CD4-positive, alpha-beta T cell treated with Interleukin-21 for 1 hour (primary cell): Measurements from ENCODE around the gene RNF123.
A peak's percentile ranks its signal among the peaks of the same experiment; 100 is the strongest.

ENCODE experiments used
- DNase-seq: peaks from one replicate; pipeline ENCODE4 v3.0.0-alpha.2; 2020

RNF123 gene

DNA sequence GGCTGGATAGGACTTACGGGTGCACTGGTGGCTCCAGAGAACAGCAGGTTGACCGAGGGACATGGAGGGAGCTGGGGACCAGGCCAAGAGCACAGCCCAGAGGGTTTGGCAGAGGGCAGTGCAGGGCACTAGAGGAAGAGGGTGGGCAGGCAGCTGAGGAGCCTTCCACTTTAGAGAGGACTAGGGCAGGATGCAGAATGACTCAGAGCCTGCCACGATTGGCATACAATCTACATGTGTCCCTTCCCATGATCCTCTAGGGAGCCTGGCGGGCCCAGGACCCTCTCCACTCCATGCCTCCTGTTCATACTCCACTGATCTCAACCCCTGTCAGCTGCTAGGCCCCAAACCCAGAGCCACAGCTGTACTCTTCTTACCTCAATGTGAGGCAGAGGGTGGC, 29.6 kb upstream of the RNF123 start:
- DNase-seq: no peak

DNA sequence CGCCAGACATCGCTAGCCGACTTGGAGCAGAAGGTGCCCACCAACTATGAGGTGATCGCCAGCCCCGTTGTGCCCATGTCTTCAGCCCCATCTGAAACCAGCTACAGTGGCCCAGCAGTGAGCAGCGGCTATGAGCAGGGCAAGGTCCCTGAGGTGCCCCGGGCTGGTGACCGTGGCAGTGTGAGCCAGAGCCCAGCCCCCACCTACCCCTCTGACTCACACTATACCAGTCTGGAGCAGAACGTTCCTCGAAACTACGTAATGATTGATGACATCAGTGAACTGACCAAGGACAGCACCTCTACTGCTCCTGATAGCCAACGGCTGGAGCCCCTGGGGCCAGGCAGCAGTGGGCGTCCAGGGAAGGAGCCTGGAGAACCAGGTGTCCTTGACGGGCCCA, 28.1 kb upstream of the RNF123 start:
- DNase-seq: no peak

DNA sequence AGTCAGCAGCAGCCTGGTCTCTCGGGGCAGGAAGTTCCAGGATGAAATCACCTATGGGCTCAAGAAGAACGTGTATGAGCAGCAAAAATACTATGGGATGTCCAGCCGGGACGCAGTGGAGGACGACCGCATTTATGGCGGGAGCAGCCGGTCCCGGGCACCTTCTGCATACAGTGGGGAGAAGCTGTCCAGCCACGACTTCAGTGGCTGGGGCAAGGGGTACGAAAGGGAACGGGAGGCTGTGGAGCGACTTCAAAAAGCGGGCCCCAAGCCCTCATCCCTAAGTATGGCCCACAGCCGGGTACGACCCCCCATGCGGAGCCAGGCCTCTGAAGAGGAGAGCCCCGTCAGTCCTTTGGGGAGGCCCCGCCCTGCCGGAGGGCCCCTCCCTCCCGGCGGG, 27.3 kb upstream of the RNF123 start:
- no peak for DNase-seq

DNA sequence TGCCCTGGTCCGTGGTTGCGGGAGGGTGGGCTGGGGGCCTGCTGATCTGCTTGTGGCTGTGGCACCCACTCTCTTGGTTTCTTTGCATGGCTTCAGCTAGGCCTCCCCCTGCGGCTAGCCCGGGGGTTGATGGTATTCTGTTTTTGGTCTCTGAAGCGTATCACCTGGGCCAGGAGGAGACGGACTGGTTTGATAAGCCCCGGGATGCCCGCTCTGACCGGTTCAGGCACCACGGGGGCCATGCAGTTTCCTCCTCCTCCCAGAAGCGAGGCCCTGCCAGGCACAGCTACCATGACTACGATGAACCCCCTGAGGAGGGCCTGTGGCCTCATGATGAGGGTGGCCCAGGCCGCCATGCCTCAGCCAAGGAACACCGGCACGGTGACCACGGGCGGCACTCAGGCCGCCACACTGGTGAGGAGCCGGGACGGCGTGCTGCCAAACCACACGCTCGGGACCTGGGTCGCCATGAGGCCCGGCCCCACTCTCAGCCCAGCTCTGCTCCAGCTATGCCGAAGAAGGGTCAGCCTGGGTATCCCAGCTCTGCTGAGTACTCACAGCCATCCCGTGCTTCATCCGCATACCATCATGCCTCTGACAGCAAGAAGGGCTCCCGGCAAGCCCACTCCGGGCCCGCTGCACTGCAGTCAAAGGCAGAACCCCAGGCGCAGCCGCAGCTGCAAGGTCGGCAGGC, 26.5 kb upstream of the RNF123 start:
- no peak for DNase-seq

DNA sequence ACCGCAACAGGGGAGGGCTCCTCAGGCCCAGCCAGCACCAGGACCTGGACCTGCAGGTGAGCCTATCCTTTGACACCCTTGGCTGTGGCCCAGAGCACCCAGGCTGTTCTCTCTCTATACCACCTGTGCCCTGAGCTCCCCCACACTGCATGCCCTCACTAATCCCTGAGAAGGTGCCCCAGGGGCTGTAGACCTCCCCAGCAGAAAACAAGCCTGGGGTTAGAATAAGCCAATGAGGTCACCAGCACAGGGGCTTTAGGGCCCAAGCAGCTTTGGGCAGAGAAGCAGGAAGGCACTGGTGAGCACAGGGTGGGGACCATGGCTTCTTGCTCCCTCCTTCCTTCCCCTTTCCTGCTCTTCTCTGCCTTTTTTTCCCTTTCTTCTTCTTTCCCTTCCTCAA, 25.5 kb upstream of the RNF123 start:
- DNase-seq: no peak

DNA sequence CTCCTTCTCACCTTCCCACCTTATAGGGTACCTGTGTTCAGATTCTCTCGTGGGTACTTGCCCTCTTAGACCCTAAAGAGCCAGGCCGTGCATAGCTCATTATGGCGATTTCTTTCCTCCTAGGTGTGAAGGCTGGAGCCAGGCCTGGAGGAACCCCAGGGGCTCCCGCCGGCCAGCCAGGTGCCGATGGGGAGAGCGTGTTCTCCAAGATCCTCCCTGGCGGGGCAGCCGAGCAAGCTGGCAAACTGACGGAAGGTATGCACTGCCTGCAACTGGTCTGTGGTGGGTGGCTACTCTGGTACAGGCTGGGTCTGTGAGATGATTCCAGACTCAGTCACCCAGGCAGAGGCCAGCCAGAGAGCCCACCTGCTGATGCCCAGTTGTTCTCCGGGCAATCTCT, 25.1 kb upstream of the RNF123 start:
- DNase-seq: no peak

DNA sequence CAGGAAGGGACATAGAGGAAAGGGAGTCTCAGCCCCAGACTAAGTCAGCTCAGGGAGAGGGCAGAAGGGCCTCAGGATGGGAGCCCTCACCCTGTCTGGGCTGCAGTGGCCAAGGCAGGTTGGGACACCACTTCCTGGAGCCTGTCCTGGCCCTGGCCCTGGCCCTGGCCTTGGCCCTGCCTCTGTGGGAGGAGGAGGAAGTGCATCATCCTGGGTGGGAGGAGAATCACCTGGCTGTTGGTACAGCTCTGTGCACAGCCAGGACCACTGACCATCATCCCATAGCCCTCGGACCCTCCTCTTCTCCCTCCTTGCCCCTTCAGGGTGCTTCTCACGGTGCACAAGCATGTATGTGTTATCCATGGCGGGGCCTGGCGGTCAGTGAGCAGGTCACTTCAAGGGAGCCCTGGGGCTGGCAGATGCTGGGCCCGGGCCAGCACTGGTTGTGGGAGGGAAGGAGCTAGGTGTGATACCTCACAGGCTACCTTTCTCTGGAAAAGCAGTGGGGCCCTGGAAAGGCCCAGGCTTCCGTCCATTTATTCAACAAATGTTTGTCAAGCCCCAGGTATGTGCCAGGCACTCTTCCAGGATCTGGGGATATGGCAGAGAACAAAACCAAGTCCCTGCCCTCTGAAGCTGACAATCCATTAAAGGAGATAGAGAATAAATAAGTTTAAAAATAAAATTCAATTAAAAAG, 23.4 kb upstream of the RNF123 start:
- DNase-seq: no peak

DNA sequence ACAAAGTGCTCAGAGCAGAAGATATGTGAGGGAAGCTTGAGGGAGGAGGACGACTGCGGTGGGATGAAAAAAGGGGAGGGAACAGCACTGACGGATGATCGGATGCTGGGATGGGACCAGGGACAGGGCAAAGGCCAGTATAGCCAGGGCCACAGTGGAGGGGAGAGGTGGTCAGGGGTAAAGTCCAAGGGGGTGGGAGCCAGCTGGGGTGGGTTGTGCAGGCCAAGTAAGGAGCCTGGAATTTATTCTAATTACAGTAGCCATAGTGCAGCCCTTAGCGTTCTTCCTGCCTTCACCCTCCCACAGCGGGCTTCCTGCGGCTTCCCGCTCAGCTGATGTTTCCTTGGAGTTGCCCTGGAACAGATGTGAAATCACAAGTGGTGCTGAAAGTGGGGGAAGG, 22.8 kb upstream of the RNF123 start:
- DNase-seq: no peak

DNA sequence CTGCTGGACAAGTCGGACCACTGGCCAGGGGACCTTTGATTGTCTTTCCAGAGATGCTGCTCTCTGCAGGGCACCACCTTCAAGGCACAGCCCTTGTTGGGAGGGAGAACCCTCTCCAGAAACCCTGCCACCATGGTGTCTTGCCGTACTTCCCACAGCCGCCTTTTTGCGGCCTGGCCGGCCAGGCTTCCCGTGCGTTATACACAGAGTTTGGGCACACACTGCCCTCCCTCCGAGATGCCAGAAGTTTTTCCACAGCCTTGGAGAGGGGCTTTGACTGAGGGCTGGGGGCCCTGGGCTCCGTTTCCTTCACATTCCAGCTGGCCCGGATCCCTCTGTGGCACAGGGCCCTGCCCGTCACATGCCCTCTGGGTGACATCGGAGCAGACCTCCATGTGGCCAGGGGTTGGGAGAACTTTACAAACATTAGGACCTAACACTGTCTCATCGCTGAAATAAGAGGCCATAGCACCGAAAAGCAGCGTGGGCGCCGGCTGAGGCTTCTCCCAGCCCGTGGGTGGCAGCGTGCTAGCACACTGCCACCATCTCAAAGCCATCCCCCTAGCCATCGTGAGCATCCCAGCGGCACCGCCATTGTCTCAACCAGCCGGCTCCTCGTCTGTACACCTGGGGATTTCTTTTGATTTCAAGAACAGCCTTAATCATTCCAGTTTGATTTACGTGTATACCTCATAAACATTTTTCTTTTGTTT, 21.5 kb upstream of the RNF123 start:
- DNase-seq: no peak

DNA sequence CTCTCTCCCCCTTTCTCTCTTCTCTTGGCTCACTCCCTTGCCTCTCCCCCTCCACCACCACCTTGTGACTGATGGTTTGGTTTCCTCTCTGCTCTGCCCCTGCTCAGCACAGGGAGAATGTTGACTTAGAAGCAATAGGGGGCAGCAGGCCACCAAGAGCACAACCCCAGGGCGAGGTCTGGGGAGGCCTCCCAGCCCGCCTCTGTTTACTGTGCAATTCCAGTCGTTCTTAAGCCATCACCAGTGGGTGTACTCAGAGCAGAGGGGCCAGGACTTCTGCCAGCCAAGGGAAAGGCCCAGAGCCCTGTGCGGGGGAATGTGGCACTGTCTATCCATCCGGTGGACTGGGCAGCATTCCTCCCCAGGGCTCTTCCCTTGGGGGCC, 21.0 kb upstream of the RNF123 start:
- DNase-seq: no peak

DNA sequence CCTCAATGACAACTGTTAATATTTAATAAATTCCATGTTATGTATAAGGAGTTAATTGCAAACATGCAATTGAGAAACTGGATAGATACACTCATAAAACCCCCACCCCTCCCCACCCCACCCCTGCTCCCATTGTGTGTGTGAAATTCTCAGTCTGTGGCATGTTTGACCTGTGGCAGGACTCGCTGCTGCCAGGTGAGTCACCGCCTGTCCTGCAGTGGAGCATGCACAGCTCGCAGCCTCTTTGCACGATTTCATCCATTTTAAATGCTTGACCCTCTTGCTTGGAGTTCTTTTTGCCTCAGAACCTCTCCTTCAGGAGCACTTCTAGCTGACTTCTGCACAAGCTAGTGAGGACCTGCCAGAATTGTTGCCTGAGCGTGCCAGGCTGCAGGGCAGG, 20.5 kb upstream of the RNF123 start:
- no peak for DNase-seq

DNA sequence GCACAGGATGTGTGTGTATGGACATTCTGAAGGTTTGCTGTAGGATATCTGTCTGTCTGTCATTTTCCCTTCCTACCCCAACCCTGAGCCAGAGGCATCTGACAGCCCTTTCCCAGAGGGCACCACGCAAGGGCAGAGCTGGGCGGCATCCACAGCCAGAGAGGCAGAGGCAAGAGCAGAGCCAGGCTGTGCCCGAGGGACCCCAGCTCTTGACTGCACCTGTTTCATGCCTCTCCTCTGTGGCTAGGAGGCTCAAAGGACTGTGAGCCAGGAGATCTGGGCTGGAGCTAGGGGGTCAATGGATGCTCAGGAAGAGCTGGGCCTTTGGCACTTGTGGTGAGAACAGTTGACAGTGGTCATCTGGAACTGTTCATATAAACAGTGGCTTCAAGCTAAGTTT, 20.0 kb upstream of the RNF123 start:
- DNase-seq: no peak

DNA sequence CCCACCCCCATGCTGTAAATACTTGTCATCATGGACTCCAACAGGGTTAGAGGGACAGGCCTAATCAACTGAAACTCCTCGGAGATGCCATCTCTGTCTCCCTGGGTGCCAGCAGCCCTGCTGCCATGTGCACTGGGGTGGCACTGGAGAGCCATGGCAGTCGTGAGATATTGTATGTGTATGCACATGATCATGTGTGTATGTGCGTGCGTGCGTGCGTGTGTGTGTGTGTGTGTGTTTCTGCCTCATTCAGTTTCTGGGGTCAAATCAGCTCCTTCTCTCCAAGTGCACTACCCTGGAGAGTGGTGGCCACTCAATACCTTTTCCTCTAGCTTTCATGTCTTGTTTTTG, 18.4 kb upstream of the RNF123 start:
- DNase-seq: no peak

DNA sequence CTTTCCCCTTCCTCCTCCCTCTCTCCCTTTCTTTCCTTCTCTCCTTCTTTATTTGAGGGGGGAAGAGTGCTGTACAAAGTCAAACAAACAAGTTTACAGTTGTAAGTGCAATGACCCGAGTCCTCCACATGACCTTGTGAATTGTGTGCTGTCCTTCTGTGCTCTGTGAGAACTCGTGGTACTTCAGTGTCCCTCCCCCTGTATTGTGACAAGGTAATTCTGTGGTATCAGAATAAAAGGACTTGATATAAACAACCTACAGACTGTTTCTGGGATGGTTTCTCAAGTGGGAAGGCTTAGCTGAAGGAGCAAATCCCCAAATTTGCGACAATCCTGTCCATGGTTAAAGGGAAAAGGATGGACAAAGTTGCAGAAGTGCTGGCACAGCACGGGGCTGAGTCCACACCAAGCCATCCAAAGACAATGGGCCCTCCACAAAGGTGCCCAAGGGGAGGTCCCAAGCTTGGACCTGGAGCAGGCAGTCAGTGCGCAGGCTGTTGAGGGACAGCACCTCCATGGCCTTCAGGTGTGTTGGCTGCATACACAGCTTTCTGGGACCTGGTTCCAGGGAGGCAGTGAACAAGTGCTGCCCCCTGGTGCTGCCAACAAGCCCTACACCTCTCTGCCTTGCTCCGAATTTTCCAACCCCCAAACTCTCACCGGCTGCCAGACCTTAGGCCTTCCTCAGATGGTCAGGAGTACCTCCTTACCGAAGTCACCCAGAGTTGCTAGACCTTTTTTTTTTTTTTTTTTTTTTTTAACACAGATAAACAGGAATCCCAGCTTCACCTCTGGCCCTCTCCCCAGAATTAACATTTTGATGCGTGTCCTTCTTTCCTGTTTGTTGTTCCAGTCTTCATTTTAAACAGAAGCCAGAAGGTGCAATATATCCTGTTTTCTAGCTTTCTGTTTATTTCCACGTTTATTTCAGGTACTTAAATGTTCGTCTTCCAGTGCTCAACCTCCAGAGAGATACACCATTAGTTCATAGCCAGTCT, 17.8 kb upstream of the RNF123 start:
- DNase-seq: peak; percentile 77

DNA sequence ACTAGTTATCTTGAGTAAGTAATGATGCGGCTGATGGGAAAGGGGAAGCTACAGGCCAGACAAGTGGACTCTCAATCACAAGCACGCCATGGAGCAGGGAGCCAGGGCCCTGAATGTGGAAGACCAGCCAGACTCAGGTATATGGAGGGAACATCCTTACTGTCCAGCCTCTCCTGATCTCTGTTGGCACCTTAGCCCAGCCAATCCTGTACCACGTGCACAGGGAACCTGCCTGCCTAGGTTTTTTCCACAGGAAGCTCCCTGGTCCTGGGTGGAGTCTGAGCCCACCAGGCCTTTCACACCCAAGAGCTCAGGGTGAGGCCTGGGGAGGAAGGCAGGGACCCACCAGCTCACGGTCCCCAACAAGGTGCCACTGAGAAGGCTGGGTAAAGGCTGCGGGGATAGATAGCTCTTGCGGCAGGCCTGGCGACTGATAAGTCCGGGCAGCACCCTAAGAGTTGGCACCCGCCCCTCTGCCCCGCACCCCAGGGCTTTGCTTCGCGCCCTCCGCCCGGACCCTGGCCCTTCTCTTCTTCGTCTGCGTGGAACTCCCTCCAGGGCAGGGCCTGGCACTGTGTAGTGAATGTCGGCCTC, 16.1 kb upstream of the RNF123 start:
- peak; percentile 22 for DNase-seq

DNA sequence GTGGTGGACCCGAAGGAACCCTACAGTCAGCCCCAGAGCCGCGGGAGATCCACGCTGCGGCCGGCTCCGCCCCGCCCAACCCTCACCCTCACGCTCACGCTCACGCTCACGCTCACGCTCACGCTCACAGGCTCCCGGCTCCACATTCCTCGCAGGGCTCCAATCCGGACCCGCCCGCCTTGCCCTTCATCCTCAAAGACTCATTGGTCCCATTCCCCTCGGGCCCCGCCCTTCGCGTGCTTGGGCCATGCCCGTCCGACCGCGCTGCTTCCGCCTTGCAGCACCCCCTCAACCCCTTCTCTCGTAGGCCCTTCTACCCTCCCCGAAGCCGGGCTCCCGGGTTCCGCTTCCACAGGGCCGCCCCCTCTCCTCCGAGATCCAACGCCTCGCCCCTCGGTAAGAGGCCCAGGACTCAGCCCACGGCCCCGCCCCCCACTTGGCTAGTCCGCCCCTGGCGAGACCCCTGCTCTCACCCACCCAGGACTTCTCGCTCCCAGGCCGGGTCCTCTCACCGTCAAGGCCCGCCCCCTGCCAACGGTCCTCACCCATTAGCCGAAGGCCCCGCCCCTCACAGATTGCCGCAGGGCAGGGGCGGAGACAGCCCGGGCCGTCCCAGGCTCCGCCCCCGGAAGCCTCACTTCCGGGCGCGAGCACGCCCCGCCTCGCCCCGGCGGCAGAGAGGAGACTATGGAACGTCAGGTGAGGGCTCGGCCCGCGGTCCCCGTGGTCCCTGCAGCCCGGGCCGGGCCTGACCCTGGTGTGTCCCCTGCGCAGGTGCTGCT, 15.5 kb upstream of the RNF123 start, which contains the start of gene APEH:
APEH (plus strand) TSS at position 637 of the 782 bp plus-strand sequence; CDS start at position 688, 51 bp downstream.
- peak; percentile 97 for DNase-seq

DNA sequence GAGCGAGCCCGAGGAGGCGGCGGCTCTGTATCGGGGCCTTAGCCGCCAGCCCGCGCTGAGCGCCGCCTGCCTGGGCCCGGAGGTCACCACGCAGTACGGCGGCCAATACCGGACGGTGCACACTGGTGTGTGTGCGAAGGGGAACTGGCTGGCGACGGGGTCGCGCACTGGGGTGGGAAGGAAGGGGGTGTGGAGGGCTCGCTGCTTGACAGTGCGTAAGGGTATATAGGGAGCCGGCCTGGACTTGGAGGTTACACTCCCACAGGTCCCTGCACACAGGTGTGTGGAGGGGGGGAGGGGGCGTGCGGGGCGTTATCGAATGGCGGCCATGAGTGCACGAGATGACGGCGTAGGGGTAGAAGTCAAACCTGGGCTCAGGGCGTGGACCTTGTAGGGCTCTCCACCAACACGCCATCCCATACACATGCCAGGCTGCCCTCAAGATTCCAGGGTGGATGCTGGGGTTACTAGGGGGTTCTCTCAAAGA, 14.8 kb upstream of the RNF123 start:
- no peak for DNase-seq

DNA sequence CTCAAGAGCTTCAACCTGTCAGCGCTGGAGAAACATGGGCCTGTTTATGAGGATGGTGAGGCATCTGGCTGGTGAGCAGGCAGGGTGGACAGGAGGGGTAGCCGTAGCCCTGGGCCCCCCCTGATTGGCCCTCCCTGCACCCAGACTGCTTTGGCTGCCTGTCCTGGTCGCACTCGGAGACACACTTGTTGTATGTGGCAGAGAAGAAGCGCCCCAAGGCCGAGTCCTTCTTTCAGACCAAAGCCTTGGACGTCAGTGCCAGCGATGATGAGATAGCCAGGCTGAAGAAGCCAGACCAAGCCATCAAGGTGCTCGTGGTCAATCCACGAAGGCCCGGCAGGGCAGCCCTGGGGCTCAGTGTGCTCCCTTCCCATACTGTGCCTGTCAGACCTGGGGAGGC, 13.4 kb upstream of the RNF123 start:
- no peak for DNase-seq

DNA sequence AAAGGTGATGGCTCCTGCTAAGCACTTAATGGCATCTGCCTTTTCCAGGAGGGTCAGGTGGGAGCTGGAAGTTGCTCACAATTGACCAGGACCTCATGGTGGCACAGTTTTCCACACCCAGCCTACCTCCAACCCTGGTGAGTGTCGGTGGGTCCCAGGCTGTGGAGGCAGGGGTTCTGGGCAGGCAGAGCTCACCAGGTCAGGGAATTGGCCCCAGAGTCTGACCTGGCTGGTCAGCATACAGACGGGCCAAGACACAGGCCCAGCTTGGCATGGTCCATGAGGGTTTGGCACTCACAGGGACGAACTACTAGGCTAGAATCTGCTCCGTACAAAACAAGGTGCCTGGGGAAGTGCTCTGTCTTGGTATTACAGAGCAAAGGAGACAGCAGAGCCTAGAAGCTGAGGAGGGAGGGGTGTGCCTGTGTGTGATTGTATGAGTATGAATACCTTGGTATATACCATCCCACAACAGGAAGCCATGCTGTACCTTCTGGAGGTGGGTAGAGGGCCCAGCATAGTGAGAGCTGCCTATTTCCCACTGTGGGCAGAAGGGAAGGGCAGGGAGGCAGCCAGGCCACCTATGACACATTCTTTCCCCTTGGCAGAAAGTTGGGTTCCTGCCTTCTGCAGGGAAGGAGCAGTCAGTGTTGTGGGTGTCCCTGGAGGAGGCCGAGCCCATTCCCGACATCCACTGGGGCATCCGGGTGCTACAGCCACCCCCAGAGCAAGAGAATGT, 8.7 kb upstream of the RNF123 start:
- DNase-seq: no peak

DNA sequence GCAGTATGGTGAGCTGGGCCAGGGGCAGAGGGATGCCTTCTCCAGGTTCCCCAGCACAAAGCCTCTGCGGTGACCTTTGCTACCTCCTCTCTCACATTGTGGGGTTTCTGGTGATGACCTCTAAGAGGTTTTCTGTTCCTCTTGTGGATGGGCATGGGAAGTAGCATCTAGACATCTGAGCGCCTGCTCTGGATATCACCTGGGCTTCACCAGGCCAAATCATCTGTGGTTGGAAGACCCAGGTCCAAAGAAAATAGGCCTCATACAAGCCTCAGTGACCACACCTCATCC, 8.2 kb upstream of the RNF123 start:
- no peak for DNase-seq

DNA sequence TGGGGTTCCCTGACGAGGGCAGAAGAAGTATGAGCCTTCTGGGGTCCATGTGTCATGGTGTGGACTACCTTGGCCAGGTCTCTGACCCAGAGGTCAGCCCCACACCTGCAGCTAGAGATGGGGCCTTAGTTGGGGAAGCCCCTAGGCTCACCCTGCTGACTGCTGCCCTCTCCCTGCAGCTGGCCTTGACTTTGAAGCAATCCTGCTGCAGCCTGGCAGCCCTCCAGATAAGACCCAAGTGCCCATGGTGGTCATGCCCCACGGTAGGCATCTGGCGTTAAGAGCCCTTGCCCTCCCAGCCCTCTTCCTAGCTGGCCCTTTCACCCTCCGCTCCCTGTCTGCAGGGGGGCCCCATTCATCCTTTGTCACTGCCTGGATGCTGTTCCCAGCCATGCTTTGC, 7.8 kb upstream of the RNF123 start:
- no peak for DNase-seq
